Right kidney (tissue), 1 donor: ENCODE results near the gene IFIT1B.
A peak's percentile ranks its signal among the peaks of the same experiment; 100 is the strongest.
"Not testable (repeated sequence)": the region's sequence is repeated elsewhere in the genome, so short reads cannot be mapped to it uniquely, and the experiment has no call there.

Source experiments
- DNase-seq: peaks from one replicate; pipeline ENCODE4 v3.0.0-alpha.2; 2016

Gene IFIT1B

GRCh38 chr10:89374713-89375141, 3.1 kb upstream of the IFIT1B start:
- no peak for DNase-seq

DNA sequence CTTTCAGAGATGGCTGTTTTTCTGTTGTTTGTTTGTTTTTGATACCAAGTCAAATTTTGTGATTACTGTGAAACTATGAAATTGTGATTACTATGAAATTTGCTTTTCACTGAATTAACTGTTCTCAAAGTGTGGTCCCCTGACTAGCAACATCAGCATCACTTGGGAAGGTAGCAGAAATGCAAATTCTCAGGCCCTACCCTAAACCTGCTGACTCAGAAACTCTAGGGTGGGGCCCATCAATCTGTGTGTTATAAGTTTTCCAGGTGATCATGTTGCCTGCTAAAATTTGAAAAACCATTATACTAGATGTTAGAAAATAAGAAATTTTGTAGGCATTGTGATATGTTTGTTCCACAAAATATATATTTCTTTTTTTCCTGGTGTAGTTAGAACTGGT, 1.2 kb downstream of the IFIT1B start:
- DNase-seq: no peak

DNA sequence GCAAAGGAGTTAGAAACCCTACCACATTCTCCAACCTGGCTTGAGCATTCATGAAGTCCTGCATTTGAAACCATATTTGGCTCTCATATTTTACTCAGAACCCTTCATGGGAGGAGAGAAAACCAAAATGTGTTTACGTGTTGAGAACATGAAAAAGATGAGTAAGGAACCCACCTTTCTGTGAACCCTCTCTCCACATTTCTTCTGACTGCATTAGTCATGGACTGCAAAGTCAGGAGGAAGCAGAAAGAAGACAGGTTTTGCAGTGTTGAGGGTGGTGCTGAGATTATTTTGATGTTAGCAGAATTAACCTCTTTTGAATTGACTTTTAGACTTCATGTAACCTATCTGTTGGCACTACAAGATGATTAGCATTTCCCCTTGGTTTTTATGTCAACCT, 4.9 kb downstream of the IFIT1B start:
- no peak for DNase-seq

GRCh38 chr10:89384474-89385340, 6.9 kb downstream of the IFIT1B start:
- DNase-seq: no peak

DNA sequence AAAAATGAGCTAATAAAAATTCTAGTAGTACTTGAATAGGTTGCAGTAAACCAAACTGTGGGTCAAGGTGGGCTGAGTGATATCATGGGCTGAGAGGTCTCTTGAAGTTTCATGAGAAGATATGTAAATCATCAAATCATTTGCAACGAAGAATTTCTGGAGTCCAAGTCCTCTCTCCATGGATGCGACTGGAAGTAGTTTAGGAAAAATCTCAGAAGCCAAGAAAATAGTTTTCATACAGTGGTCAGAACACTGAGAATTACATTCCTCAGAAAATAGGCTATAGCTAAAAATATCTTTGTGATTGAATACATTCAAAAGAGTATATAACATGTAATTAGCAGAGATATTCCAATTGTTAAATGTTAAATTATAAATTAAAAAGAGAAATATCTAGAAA, 10.9 kb downstream of the IFIT1B start:
- no peak for DNase-seq

DNA sequence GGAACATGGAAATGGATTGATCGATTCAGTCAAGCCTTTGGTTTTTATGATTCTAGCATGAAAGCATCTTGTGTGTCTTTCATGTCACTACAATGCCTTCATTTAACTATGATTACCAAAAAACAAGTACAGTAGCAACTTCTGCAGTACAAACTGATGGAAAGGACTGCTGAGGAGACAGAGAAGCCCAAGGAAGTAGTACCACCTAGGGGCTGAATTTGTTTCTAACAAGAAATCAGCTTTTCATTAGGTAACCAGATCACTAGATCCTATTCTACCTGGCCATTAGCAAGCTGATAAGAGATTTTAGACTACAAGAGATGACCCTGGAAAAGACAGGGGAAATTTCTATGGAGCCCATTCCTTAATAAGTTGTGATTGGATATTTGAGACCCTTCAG, 11.4 kb downstream of the IFIT1B start:
- no peak for DNase-seq

- DNase-seq: no peak
Observed at GRCh38 chr10:89390476-89391225, 12.8 kb downstream of the IFIT1B start.

DNA sequence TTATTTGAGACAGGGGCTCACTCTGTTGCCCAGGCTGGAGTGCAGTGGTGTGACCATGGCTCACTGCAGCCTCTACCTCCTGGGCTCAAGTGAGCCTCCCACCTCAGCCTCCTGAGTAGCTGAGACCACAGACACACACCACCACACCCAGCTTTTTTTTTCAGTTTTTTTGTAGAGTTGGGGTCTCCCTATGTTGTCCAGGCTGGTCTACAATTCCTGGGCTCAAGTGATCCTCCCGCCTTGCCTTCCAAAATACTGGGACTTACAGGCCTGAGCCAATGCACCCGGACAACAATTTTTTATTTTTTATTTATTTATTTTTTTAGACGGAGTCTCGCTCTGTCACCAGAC, 13.3 kb downstream of the IFIT1B start:
- not testable (repeated sequence) for DNase-seq

DNA sequence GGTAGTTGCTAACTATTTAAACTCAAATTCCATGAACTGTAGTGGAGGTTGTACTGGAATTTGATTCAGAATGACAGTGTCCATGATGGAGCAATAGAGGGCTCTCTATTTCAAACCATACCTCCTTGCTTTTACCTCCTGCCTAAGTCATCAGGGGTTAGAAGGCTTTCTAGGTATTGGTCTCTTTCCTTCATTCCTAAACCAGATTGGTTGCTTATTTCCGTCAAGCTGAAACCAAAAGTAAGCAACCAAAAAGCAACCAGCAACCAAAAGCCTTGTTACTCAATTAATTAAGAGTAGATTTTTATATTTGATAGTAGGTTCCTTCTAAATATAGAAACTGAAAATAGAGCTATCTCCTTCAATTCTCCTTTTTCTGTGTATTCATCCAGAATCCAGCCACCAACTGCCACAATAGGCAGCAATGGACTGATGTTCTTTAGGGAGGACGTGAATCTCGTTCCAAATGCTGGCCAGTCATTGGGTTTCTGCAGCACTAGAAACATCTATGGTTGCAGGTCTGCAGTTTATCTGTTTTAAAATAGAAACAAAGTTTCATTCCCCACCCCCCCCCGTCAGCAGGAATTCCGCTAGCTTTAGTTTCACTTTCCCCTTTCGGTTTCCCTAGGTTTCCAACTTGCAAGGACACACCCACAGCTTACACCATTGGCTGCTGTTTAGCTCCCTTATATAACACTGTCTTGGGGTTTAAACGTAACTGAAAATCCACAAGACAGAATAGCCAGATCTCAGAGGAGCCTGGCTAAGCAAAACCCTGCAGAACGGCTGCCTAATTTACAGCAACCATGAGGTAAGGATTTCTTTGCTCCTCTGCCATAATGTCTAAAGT, 14.3 kb downstream of the IFIT1B start, which contains the start of gene IFIT1:
IFIT1 (plus strand) TSS at position 717 of the 850 bp plus-strand sequence; CDS start at position 807, 90 bp downstream.
- DNase-seq: peak; percentile 68

- peak; percentile 24 for DNase-seq
Observed at GRCh38 chr10:89392974-89393373, 15.1 kb downstream of the IFIT1B start.

GRCh38 chr10:89393898-89394297, 16.0 kb downstream of the IFIT1B start:
- DNase-seq: no peak

DNA sequence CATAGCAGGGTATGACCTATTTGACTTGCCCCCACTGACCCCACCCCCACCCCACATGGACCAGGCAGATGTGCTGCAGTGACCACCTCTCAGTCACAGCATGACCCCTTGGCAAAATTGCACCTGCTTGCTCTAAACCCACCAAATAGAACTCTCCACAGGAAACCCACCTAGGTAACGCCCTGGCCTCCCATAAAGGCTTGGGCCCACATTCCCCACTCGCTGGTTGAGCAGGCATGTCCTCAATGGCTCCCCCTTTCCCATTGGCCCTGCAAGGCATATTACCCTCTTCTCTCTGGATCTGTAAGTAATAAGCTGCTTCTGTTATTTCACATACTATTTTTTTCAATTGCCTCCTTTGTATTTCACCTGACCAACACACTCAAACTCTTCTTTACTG, 17.3 kb downstream of the IFIT1B start:
- DNase-seq: no peak

GRCh38 chr10:89398003-89398749, 20.3 kb downstream of the IFIT1B start:
- DNase-seq: no peak

- DNase-seq: no peak
Observed at GRCh38 chr10:89399956-89400355, 22.1 kb downstream of the IFIT1B start.

GRCh38 chr10:89403043-89403442, 25.2 kb downstream of the IFIT1B start:
- no peak for DNase-seq

- peak; percentile 20 for DNase-seq
Observed at GRCh38 chr10:89404104-89405047, 26.5 kb downstream of the IFIT1B start.

- DNase-seq: not testable (repeated sequence)
Observed at GRCh38 chr10:89406178-89406577, 28.3 kb downstream of the IFIT1B start.

- not testable (repeated sequence) for DNase-seq
Observed at GRCh38 chr10:89407792-89408191, 29.9 kb downstream of the IFIT1B start.

DNA sequence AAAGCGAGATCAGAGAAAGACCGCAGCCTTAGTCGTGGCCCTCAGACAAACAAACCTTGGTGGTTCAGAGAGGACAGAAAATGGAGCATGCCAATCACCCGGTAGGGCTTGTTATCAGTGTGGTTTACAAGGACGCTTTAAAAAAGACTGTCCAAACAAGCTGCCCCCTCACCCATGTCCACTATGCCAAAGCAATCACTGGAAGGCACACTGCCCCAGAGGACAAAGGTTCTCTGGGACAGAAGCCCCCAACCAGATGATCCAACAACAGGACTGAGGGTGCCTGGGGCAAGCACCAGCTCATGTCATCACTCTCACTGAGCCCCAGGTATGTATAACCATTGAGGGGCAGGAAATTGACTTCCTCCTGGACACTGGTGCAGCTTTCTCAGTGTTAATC, 31.4 kb downstream of the IFIT1B start:
- DNase-seq: not testable (repeated sequence)

DNA sequence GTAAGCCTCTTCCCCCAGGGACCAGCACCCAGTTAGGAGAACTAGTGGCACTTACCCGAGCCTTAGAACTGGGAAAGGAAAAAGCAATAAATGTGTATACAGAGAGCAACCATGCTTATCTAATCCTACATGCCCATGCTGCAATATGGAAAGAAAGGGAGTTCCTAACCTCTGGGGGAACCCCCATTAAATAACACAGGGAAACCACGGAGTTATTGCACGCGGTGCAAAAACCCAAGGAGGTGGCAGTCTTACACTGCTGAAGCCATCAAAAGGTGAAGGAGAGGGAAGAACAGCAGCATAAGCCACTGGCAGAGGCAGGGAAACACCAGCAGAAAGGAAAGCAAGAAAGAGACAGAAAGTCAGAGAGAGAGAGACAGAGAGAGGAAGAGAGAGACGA, 32.7 kb downstream of the IFIT1B start:
- not testable (repeated sequence) for DNase-seq

DNA sequence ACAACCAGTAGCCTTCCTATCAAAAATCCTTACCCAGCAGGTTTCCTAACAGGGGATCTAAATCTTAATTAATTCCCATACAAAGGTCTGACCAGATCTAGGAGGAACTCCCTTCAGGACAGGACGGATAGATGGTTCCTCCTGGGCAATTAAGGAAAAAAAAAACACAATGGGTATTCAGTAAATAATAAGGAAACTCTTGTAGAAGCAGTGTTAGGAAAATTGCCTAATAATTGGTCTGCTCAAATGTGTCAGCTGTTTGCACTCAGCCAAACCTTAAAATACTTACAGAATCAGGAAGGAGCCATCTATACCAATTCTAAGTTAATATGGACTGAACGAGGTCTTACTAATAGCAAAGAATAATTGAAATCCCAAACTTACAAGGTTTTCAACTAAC, 33.3 kb downstream of the IFIT1B start:
- DNase-seq: not testable (repeated sequence)
